Measurements from ENCODE around the gene WWOX. TPM values are rescaled to one million over a fixed set of nuclear protein-coding genes. Genes with fewer than 3 reads are reported as not detected.

WWOX gene
- total RNA-seq, 1 experiment from 2014 or later: 35.6 TPM

DNA sequence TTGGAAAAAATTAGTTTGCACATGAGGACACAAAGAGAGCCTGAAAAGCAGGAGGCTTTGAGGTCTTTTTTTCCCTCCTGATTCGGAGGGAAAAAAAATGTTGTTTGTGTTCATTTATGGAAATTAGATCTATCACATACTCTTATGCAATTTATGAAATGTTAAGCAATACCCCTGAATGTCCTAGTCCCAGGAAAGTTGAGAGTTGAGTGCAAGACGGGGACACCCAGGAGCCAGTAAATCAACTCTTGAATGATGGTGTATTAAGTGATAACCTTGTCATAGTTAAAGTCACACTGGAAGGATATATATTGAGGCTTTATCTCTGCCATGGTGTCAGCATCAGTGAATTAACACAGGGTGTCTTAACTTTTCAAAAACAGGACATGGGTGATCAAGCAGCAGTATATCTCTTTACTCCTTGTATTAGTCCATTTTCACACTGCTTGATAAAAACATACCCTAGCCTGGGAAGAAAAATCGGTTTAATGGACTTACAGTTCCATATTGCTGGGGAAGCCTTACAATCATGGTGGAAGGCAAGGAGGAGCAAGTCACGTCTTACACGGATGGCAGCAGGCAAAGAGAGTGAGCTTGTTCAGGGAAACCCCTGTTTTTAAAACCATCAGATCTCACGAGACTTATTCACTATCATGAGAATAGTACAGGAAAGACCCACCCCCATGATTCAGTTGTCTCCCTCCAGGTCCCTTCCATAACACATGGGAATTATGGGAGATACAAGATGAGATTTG lies 1032.0 kb downstream of the WWOX start:
- Histone ChIP-seq H3K4me3 (no peak overlapping the region), H3K27ac (no peak overlapping the region), H3K4me1 (replicated peaks; ENCODE audit: insufficient read depth) (no peaks in the 10 kb centered on the region), H3K9me3 (ENCODE audit: insufficient read depth, low read depth) (no peaks in the 10 kb centered on the region), H3F3A (ENCODE audit: insufficient read depth, low read depth) (no peaks in the 10 kb centered on the region), H3K36me3 (ENCODE audit: low read depth) (no peaks in the 10 kb centered on the region), H3K9me2 (ENCODE audit: insufficient read depth) (no peaks in the 10 kb centered on the region), H3K4me2 (no peak overlapping the region), H2AFZ (no peak overlapping the region), H3K27me3 (ENCODE audit: insufficient read depth, low read depth) (no peaks in the 10 kb centered on the region), H3K79me2 (ENCODE audit: low read depth) (no peaks in the 10 kb centered on the region), H4K20me1 (ENCODE audit: insufficient read depth) (no peaks in the 10 kb centered on the region)
- DNase-seq: no peak
- intact Hi-C loops (cut with micrococcal nuclease; ENCODE audit: unreplicated experiment): no loop called here
- POLR2A ChIA-PET (ENCODE audit: unreplicated experiment): no interaction called here
- no TSS peak for BruUV-seq (replicated peaks)
- TF ChIP-seq EZH2 (IDR thresholded peaks at IDR 0.05; ENCODE audit: low read depth): no peak
- TF ChIP-seq CTCF (conservative IDR thresholded peaks at IDR 0.05): no peak
- CTCF ChIA-PET: no interaction called here

- Histone ChIP-seq H3K36me3 (ENCODE audit: low read depth) (no peaks in the 10 kb centered on the region), H3K27me3 (ENCODE audit: insufficient read depth, low read depth) (no peaks in the 10 kb centered on the region), H3K4me2 (no peak overlapping the region), H3K4me3 (no peak overlapping the region), H2AFZ (no peak overlapping the region), H3K9me2 (ENCODE audit: insufficient read depth) (no peaks in the 10 kb centered on the region), H3F3A (ENCODE audit: insufficient read depth, low read depth) (no peaks in the 10 kb centered on the region), H4K20me1 (ENCODE audit: insufficient read depth) (no peaks in the 10 kb centered on the region), H3K79me2 (ENCODE audit: low read depth) (no peaks in the 10 kb centered on the region), H3K27ac (no peak overlapping the region), H3K9me3 (ENCODE audit: insufficient read depth, low read depth) (no peaks in the 10 kb centered on the region), H3K4me1 (replicated peaks; ENCODE audit: insufficient read depth) (no peaks in the 10 kb centered on the region)
- no peak for TF ChIP-seq EZH2 (IDR thresholded peaks at IDR 0.05; ENCODE audit: low read depth)
- TF ChIP-seq CTCF (conservative IDR thresholded peaks at IDR 0.05): no peak
- BruUV-seq (replicated peaks): no TSS peak
- intact Hi-C loops (cut with micrococcal nuclease; ENCODE audit: unreplicated experiment): no loop called here
- DNase-seq: no peak
- ChIA-PET CTCF (no interaction called here), POLR2A (ENCODE audit: unreplicated experiment) (no interaction called here)
Measured at GRCh38 chr16:79132701-79133100, 1033.2 kb downstream of the WWOX start.

DNA sequence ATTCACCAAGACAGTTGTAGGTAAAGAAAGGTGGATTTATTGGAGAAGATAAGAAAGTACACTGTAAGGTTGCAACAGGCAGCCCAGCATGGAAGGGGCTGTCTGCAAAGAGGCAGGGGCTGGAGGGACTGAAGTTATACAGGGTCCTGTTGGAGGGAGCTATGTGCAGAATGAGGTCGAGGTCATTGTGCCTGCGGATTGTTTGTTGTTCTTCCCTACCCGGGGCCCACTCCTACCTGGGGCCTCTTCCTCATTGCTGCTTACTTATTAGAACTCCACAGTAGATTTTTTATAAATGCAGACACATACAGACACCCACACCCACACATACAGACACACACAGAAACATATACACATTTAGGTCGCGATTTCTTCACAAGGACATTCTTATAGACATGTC lies 1034.8 kb downstream of the WWOX start:
- ChIA-PET CTCF (no interaction called here), POLR2A (ENCODE audit: unreplicated experiment) (no interaction called here)
- intact Hi-C loops (cut with micrococcal nuclease; ENCODE audit: unreplicated experiment): no loop called here
- H3K36me3 ChIP-seq (ENCODE audit: low read depth): no peaks in the 10 kb centered on the region
- H3K27me3 ChIP-seq (ENCODE audit: insufficient read depth, low read depth): no peaks in the 10 kb centered on the region
- no peak for DNase-seq
- no peaks in the 10 kb centered on the region for H3K79me2 ChIP-seq (ENCODE audit: low read depth)
- no peak overlapping the region for H3K4me2 ChIP-seq
- H3K9me3 ChIP-seq (ENCODE audit: insufficient read depth, low read depth): no peaks in the 10 kb centered on the region
- no peaks in the 10 kb centered on the region for H3K9me2 ChIP-seq (ENCODE audit: insufficient read depth)
- H3K27ac ChIP-seq: no peak overlapping the region
- no peaks in the 10 kb centered on the region for H3K4me1 ChIP-seq (replicated peaks; ENCODE audit: insufficient read depth)
- BruUV-seq (replicated peaks): no TSS peak
- H3F3A ChIP-seq (ENCODE audit: insufficient read depth, low read depth): no peaks in the 10 kb centered on the region
- H2AFZ ChIP-seq: no peak overlapping the region
- TF ChIP-seq EZH2 (IDR thresholded peaks at IDR 0.05; ENCODE audit: low read depth) (no peak), CTCF (conservative IDR thresholded peaks at IDR 0.05) (no peak)
- H3K4me3 ChIP-seq: no peak overlapping the region
- no peaks in the 10 kb centered on the region for H4K20me1 ChIP-seq (ENCODE audit: insufficient read depth)

Measured in PC-9 (cell line).